Stomach (tissue), 9 donors: Measurements from ENCODE around the gene XYLB. TPM values are rescaled to one million over a fixed set of nuclear protein-coding genes. Genes with fewer than 3 reads are reported as not detected.

Experiments used
- DNase-seq, 2 donors: peaks; one replicate each; pipeline versions ENCODE4 v3.0.0 to v3.0.0-alpha.2; 2013 to 2019
- H3K27ac ChIP-seq, 5 donors: fragments of 200-600 bp in 4 of 5; sonication (generic) in 4 of 5; one replicate each; pipeline ENCODE4 v1.5.1; 2013 to 2019; ENCODE audit warnings: mild to moderate bottlenecking in 1 of 5, moderate library complexity in 1 of 5
- H3K27me3 ChIP-seq, 3 donors: fragments of 200-600 bp; sonication (generic); one replicate each; pipeline ENCODE4 v1.5.1; 2017 to 2019; ENCODE audit warnings: mixed run types in 1 of 3
- H3K36me3 ChIP-seq, 4 donors: fragments of 200-600 bp; sonication (generic); 1 replicate in 3 of 4; 2 replicates in 1 of 4; pipeline ENCODE4 v1.5.1; 2016 to 2019
- H3K4me1 ChIP-seq, 4 donors: fragments of 200-600 bp; sonication (generic); one replicate each; pipeline ENCODE4 v1.5.1; 2016 to 2019
- H3K4me3 ChIP-seq, 4 donors: fragments of 200-600 bp; sonication (generic) in 3 of 4; one replicate each; pipeline ENCODE4 v1.5.1; 2016 to 2019; ENCODE audit warnings: mild to moderate bottlenecking in 1 of 4
- H3K9me3 ChIP-seq, 4 donors: fragments of 200-600 bp; sonication (generic); one replicate each; pipeline ENCODE4 v1.5.1; 2016 to 2019
- EP300 ChIP-seq: sonication (generic); formaldehyde crosslinking; IDR thresholded peaks from one replicate; pipeline ENCODE4 v1.6.1; 2017; ENCODE audit warnings: antibody characterized with exemption
- POLR2A ChIP-seq, 4 donors: fragments of 450-650 bp; IDR thresholded peaks; one replicate each; pipeline ENCODE4 v1.6.1; 2016; ENCODE audit warnings: antibody characterized with exemption in 4 of 4, control low read depth in 2 of 4, mild to moderate bottlenecking in 1 of 4, moderate library complexity in 1 of 4
- POLR2AphosphoS5 ChIP-seq, 3 donors: sonication (generic); formaldehyde crosslinking; IDR thresholded peaks; one replicate each; pipeline ENCODE4 v1.6.1; 2016; ENCODE audit warnings: antibody characterized with exemption in 3 of 3
- WGBS, 5 donors: extraction: QIAGEN DNeasy Blood & Tissue Kit in 3 of 5; methylation state at CpG; one replicate each; pipeline versions ENCODE4 v1.1.5 to v1.1.7; 2013 to 2018; 5-methylcytosine and 5-hydroxymethylcytosine counted together
- intact Hi-C: fragments of 100-400 bp; cut with DNase I; formaldehyde crosslinking; loops from one replicate; pipeline ENCODE4 v1.15.1; 2023; ENCODE audit warnings: low total_unique reads
- polyA plus RNA-seq, 3 donors: library from polyadenylated mRNA; stranded (reverse); fragments of 200-250 nt; gene quantifications; one replicate each; pipeline ENCODE4 v1.2.3, GENCODE V29; 2013
- total RNA-seq, 5 donors: library from RNA; depleted of rRNA; stranded (reverse); fragments of >200 nt; gene quantifications; one replicate each; pipeline versions ENCODE4 v1.1.0 to v1.2.3, GENCODE V29; 2014 to 2016
- TF ChIP-seq, protein P1 (sequence below), 7 experiments: fragments of 450-650 bp in 4 of 7; fragments of 200-600 bp in 3 of 7; sonication (generic) in 3 of 7; IDR thresholded peaks; one replicate each; pipeline ENCODE4 v1.5.1; 2016 to 2019; ENCODE audit warnings: antibody characterized with exemption in 7 of 7, control low read depth in 2 of 7, mild to moderate bottlenecking in 1 of 7
- donor health status: healthy with polysubstance abuse.
- donor health status: Bipolar disorder and iron deficiency.
- donor health status: healthy.

XYLB gene
- total and polyA plus RNA-seq, 8 donors: 1.1 to 41.6 (median 3.6) TPM

DNA sequence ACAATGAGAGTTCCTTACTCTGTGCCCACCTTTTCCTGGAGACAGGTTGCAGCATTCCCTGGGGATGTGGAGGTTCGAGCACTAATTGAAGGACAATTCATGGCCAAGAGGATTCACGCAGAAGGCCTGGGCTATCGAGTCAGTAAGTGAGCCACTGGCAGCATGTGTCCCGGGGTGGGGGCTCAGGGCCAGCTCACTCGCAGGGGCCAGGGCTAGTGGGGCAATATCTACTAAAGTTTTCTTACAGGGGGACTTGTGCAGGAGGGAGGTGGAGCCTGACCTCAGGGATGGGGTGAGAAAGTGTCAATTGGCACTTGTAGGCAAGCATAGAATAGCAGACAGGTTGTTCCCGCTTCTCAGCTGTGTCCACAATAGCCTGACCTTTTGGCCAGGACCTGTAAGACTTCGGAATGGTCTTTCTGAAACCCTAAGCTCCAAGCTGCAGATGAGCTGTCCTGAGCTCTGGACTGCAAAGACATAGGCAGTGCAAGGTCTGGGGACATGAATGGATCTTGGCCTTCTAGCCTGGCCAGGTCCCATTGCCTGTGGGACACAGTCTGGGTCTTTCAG is 32.7 kb downstream of the XYLB start:
- H3K36me3 ChIP-seq: peaks cover 9 to 97% (median 89%) of the 10 kb centered on the region in 4 donors
- TF ChIP-seq EP300 (no peak), POLR2AphosphoS5 (IDR thresholded peaks at IDR 0.05) (no peak), POLR2A (IDR thresholded peaks at IDR 0.05) (no peak)
- TF ChIP-seq, protein P1, sequence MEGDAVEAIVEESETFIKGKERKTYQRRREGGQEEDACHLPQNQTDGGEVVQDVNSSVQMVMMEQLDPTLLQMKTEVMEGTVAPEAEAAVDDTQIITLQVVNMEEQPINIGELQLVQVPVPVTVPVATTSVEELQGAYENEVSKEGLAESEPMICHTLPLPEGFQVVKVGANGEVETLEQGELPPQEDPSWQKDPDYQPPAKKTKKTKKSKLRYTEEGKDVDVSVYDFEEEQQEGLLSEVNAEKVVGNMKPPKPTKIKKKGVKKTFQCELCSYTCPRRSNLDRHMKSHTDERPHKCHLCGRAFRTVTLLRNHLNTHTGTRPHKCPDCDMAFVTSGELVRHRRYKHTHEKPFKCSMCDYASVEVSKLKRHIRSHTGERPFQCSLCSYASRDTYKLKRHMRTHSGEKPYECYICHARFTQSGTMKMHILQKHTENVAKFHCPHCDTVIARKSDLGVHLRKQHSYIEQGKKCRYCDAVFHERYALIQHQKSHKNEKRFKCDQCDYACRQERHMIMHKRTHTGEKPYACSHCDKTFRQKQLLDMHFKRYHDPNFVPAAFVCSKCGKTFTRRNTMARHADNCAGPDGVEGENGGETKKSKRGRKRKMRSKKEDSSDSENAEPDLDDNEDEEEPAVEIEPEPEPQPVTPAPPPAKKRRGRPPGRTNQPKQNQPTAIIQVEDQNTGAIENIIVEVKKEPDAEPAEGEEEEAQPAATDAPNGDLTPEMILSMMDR (IDR thresholded peaks at IDR 0.05): no peak
- no peak for DNase-seq

DNA sequence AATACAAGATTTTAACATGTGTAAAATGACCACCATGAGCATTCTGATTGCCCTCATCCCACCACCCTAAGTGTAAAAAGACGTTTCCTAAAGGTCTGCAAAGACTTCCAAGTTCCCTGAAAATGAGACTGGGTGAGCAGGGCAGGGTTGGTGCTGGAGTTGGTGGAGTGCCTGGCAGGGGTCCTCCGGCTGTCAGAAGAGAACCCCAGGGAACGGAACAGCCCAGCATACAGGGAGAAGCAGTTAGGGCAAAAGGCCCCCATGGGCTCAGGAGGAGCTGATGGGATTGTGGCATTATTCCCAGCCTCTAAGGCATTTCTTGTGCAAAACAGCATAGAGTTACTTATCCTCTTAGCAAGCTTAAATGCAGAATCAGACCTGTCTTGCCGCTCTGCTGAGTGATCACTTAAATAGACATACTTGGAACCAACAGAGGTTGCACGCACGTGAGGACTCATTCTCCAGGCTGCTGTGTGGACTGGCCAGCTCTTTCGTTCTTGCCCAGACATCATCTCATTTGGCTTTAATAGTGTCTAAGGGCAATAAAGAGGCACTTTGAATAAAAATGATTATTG is 36.0 kb downstream of the XYLB start:
- H3K4me3 ChIP-seq: no peak overlapping the region
- DNase-seq: no peak
- peaks cover 5 to 94% (median 80%) of the 10 kb centered on the region in 4 donors for H3K36me3 ChIP-seq
- H3K27ac ChIP-seq: no peak overlapping the region
- intact Hi-C loops: no loop called here
- no peaks in the 10 kb centered on the region for H3K27me3 ChIP-seq
- no peak for TF ChIP-seq POLR2A (IDR thresholded peaks at IDR 0.05)
- TF ChIP-seq, protein P1 (IDR thresholded peaks at IDR 0.05): no peak
- TF ChIP-seq POLR2AphosphoS5 (IDR thresholded peaks at IDR 0.05): no peak
- no peak for TF ChIP-seq EP300
- no peaks in the 10 kb centered on the region for H3K4me1 ChIP-seq
- WGBS, 5 donors: 80 to 93% (median 85%) methylated on average over 7 of the region's 7 CpGs
- H3K9me3 ChIP-seq: peaks cover 0 to 24% (median 10%) of the 10 kb centered on the region in 4 donors

More for the DNA sequence above, 32.7 kb downstream of the XYLB start:
- H3K4me3 ChIP-seq: no peak overlapping the region
- 82 to 97% (median 84%) methylated on average over 6 to 7 of the region's 7 CpGs for WGBS, 5 donors
- no peaks in the 10 kb centered on the region for H3K27me3 ChIP-seq
- H3K27ac ChIP-seq: no peak overlapping the region
- H3K4me1 ChIP-seq: no peaks in the 10 kb centered on the region
- intact Hi-C loops: no loop called here
- H3K9me3 ChIP-seq: peaks cover 0 to 6% (median 1%) of the 10 kb centered on the region in 4 donors

DNA sequence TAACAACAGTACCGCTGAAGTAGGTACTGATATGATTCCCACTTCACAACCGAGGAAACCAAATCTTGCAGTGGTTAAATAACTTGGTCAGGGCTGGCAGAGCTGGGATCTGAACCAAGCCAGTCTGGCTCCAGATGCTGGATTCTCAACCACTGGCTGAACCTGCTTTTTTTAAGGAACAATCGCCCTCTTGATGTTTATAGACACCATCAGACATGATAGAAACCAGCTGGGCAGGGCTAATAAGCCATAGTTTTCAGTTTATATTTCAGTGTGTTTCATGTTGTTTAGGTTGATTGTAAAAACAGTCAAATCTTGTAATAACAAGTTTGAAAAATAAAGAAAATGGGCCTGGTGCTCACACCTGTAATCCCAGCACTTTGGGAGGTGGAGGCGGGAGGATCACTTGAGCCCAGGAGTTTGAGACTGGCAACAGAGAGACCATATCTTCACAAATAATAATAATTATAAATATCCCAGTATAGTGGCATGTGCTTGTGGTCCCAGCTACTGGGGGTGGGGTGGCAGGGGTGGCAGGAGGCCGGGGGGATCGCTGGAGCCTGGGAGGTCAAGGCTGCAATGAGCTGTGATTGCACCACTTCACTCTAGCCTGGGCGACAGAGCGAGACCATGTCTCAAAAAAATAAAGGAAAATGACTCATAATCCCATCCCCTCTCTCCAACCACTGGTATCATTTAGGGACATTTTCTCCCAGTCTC is 36.7 kb downstream of the XYLB start:
- Histone ChIP-seq H3K27me3 (no peaks in the 10 kb centered on the region), H3K36me3 (peaks cover 5 to 87% (median 73%) of the 10 kb centered on the region in 4 donors)
- intact Hi-C loops: no loop called here

More for the DNA sequence above, 36.7 kb downstream of the XYLB start:
- no peak overlapping the region for H3K4me3 ChIP-seq
- WGBS, 5 donors: 80 to 89% (median 85%) methylated on average over 8 of the region's 8 CpGs
- no peak overlapping the region for H3K27ac ChIP-seq
- H3K4me1 ChIP-seq: no peaks in the 10 kb centered on the region
- H3K9me3 ChIP-seq: peaks cover 0 to 24% (median 10%) of the 10 kb centered on the region in 4 donors
- TF ChIP-seq POLR2AphosphoS5 (IDR thresholded peaks at IDR 0.05) (no peak), EP300 (no peak)
- TF ChIP-seq, protein P1 (IDR thresholded peaks at IDR 0.05): no peak
- no peak for DNase-seq
